Heart left ventricle (tissue), 16 donors: ENCODE results near the gene TFDP1. TPM values are rescaled to one million over a fixed set of nuclear protein-coding genes. Genes with fewer than 3 reads are reported as not detected.

Experiments used
- ATAC-seq, 4 donors: fragments of 200-7000 bp; cut with Tn5 transposase; one replicate each; pipeline ENCODE4 v1.9.1; 2020 to 2022; ENCODE audit warnings: moderate library complexity in 4 of 4, mild to moderate bottlenecking in 3 of 4, moderate number of reproducible peaks in 1 of 4
- DNase-seq, 5 donors: peaks; one replicate each; pipeline ENCODE4 v3.0.0-alpha.2; 2020
- H3K27ac ChIP-seq, 12 donors: fragments of 200-600 bp; sonication (generic) in 4 of 12; one replicate each; pipeline versions ENCODE4 v1.5.0 to v1.8.0; 2016 to 2022; ENCODE audit warnings: mild to moderate bottlenecking in 2 of 12
- H3K27me3 ChIP-seq, 9 donors: fragments of 200-600 bp; sonication (generic) in 2 of 9; one replicate each; pipeline versions ENCODE4 v1.5.1 to v1.8.0; 2016 to 2022; ENCODE audit warnings: mild to moderate bottlenecking in 3 of 9
- H3K36me3 ChIP-seq, 9 donors: fragments of 200-600 bp; sonication (generic) in 2 of 9; one replicate each; pipeline versions ENCODE4 v1.5.0 to v1.8.0; 2018 to 2022; ENCODE audit warnings: mild to moderate bottlenecking in 2 of 9
- H3K4me1 ChIP-seq, 12 donors: fragments of 200-600 bp; sonication (generic) in 4 of 12; one replicate each; pipeline versions ENCODE4 v1.5.0 to v1.8.0; 2016 to 2022; ENCODE audit warnings: mild to moderate bottlenecking in 3 of 12
- H3K4me3 ChIP-seq, 12 donors: fragments of 200-600 bp; sonication (generic) in 4 of 12; one replicate each; pipeline versions ENCODE4 v1.5.0 to v1.8.0; 2017 to 2022; ENCODE audit warnings: mild to moderate bottlenecking in 9 of 12, moderate library complexity in 4 of 12
- H3K9me3 ChIP-seq, 12 donors: fragments of 200-600 bp; sonication (generic) in 4 of 12; one replicate each; pipeline versions ENCODE4 v1.5.0 to v1.8.0; 2016 to 2022; ENCODE audit warnings: mild to moderate bottlenecking in 1 of 12
- CTCF ChIP-seq, 12 donors: fragments of 200-600 bp; sonication (generic) in 4 of 12; IDR thresholded peaks; one replicate each; pipeline versions ENCODE4 v1.5.0 to v1.8.0; 2018 to 2022; ENCODE audit warnings: antibody characterized with exemption in 12 of 12, mild to moderate bottlenecking in 5 of 12
- POLR2A ChIP-seq, 2 donors: fragments of 450-650 bp; IDR thresholded peaks; one replicate each; pipeline ENCODE4 v1.6.1; 2017; ENCODE audit warnings: antibody characterized with exemption in 2 of 2, mild to moderate bottlenecking in 2 of 2, moderate library complexity in 2 of 2
- WGBS, 4 donors: extraction: QIAGEN DNeasy Blood & Tissue Kit in 2 of 4; methylation state at CpG; one replicate each; pipeline versions ENCODE4 v1.1.5 to v1.1.7; 2013 to 2018; 5-methylcytosine and 5-hydroxymethylcytosine counted together
- intact Hi-C, 10 donors: fragments of 100-400 bp; cut with DNase I; formaldehyde crosslinking; loops; one replicate each; pipeline versions ENCODE4 v1.11.1 to v1.14.2; 2022
- polyA plus RNA-seq, 2 donors: library from polyadenylated mRNA; stranded (reverse); fragments of 200-250 nt; gene quantifications; one replicate each; pipeline ENCODE4 v1.2.3, GENCODE V29; 2013
- total RNA-seq, 9 donors: library from RNA; depleted of rRNA in 2 of 9; stranded (reverse); fragments of >200 nt in 2 of 9; fragmentation: NEBNext Ultra II Directional in 3 of 9; extraction: Animal tissue kit (Norgen Biotek cat#: 25700) in 3 of 9; gene quantifications; one replicate each; pipeline versions ENCODE4 v1.1.0 to v1.2.4, GENCODE V29; 2016 to 2023
- donor health status: ischemic (EF 13 %, LVEDD 7.1; RV severe dilation, severe dysfunction).
- donor health status: healthy with polysubstance abuse.
- donor health status: DM: no; HTN: yes; CAD: no.
- donor health status: DM: no; HTN: no; CAD: no.
- donor health status: ischemic (EF 25% LVEDD 6.9; RV normal size, moderate dysfunction).
- donor health status: ischemic (EF 25% LVEDD 5.7; RV mildly dilated, moderate dysfunction).
- donor health status: healthy.
- donor health status: DM: yes; HTN: yes; CAD: no.
- donor health status: ischemic (EF 35%, LVEDD 5.7; RV mildly dilated, moderate dysfunction).
- donor health status: nonischemic (EF 11% LVEDD 7.7; RV severe dilation, severe dysfunction).
- donor health status: DM: yes; HTN: yes; CAD: no.
- donor health status: PGD.
- donor health status: ischemic (EF 29% LVEDD 5.4; RV normal size, mild dysfunction).
- donor health status: nonischemic (EF 23%, LVEDD 6.1; RV moderate dilation, normal function).

The TFDP1 gene
- total and polyA plus RNA-seq, 11 donors: 19.7 to 50.3 (median 44.3) TPM

- intact Hi-C loops: no loop called here
- TF ChIP-seq POLR2A (IDR thresholded peaks at IDR 0.05) (no peak), CTCF (IDR thresholded peaks at IDR 0.05) (no peak)
- H3K9me3 ChIP-seq: peaks cover 0 to 46% (median 13%) of the 10 kb centered on the region in 12 donors
- WGBS, 4 donors: 75 to 91% (median 77%) methylated on average over 3 of the region's 3 CpGs
- no peaks in the 10 kb centered on the region for H3K36me3 ChIP-seq
- no peak overlapping the region for H3K4me3 ChIP-seq
- no peaks in the 10 kb centered on the region for H3K27me3 ChIP-seq
- H3K27ac ChIP-seq: no peak overlapping the region
- ATAC-seq: no peak
- H3K4me1 ChIP-seq: no peaks in the 10 kb centered on the region
- DNase-seq: no peak
These were observed 8.0 kb upstream of the TFDP1 start for GRCh38 chr13:113576597-113576996.

GRCh38 chr13:113577881-113578435, 6.6 kb upstream of the TFDP1 start:
- no peaks in the 10 kb centered on the region for H3K4me1 ChIP-seq
- no peaks in the 10 kb centered on the region for H3K27me3 ChIP-seq
- WGBS, 4 donors: 80 to 86% (median 81%) methylated on average over 2 of the region's 2 CpGs
- intact Hi-C loops: no loop called here
- no peak for DNase-seq
- ATAC-seq: no peak
- H3K4me3 ChIP-seq: no peak overlapping the region
- peaks cover 0 to 34% (median 13%) of the 10 kb centered on the region in 12 donors for H3K9me3 ChIP-seq
- TF ChIP-seq POLR2A (IDR thresholded peaks at IDR 0.05) (no peak), CTCF (IDR thresholded peaks at IDR 0.05) (no peak)
- H3K27ac ChIP-seq: no peak overlapping the region
- no peaks in the 10 kb centered on the region for H3K36me3 ChIP-seq

GRCh38 chr13:113579686-113580085, 4.9 kb upstream of the TFDP1 start:
- no peak for ATAC-seq
- Histone ChIP-seq H3K36me3 (no peaks in the 10 kb centered on the region), H3K27ac (no peak overlapping the region), H3K9me3 (peaks cover 0 to 32% (median 13%) of the 10 kb centered on the region in 12 donors), H3K4me1 (no peaks in the 10 kb centered on the region), H3K4me3 (no peak overlapping the region), H3K27me3 (no peaks in the 10 kb centered on the region)
- TF ChIP-seq POLR2A (IDR thresholded peaks at IDR 0.05) (no peak), CTCF (IDR thresholded peaks at IDR 0.05) (no peak)
- DNase-seq: no peak
- WGBS, 4 donors: 84 to 91% (median 87%) methylated on average over 8 of the region's 8 CpGs
- intact Hi-C loops: no loop called here

- TF ChIP-seq CTCF (IDR thresholded peaks at IDR 0.05) (no peak), POLR2A (IDR thresholded peaks at IDR 0.05) (no peak)
- WGBS, 4 donors: 56 to 71% (median 60%) methylated on average over 6 of the region's 6 CpGs
- ATAC-seq: no peak
- H3K36me3 ChIP-seq: peaks cover 0 to 8% (median 4%) of the 10 kb centered on the region in 9 donors
- H3K27me3 ChIP-seq: no peaks in the 10 kb centered on the region
- intact Hi-C loops: no loop called here
- DNase-seq: no peak
- H3K4me3 ChIP-seq: no peak overlapping the region
- peaks cover 0 to 12% (median 3%) of the 10 kb centered on the region in 12 donors for H3K9me3 ChIP-seq
- no peak overlapping the region for H3K27ac ChIP-seq
- H3K4me1 ChIP-seq: peaks cover 0 to 16% (median 6%) of the 10 kb centered on the region in 12 donors
These were observed 2.7 kb upstream of the TFDP1 start for GRCh38 chr13:113581871-113582270.
